ENCODE results near the gene DIDO1. TPM values are rescaled to one million over a fixed set of nuclear protein-coding genes. Genes with fewer than 3 reads are reported as not detected.
A peak's percentile ranks its signal among the peaks of the same experiment; 100 is the strongest.

The DIDO1 gene
- total and polyA plus RNA-seq, 9 of the 15 experiments (the other 6 are each of a cell fraction or from before 2014, with no cell fraction given) = 4.4 to 46.8 (median 31.2) TPM

GRCh38 chr20:62921119-62921687 lies 5.1 kb downstream of the DIDO1 start (continued):
- TF ChIP-seq REST (IDR thresholded peaks at IDR 0.05; ENCODE audit: borderline replicate concordance) = peak; percentile 93
- no peak for TF ChIP-seq REST (CRISPR knock-in tag; IDR thresholded peaks at IDR 0.05; ENCODE audit: low read depth)
- TF ChIP-seq MAFK (IDR thresholded peaks at IDR 0.05; ENCODE audit: low read length) = peak; percentile 64
- TF ChIP-seq MCM7 (IDR thresholded peaks at IDR 0.05) = no peak
- peak; percentile 91 for TF ChIP-seq ZBTB33 (CRISPR knock-in tag; IDR thresholded peaks at IDR 0.05)
- TF ChIP-seq YY1 (IDR thresholded peaks at IDR 0.05; ENCODE audit: borderline replicate concordance in 1 of 3, control insufficient read depth in 1 of 3, extremely low read depth in 1 of 3, insufficient read depth in 3 of 3, insufficient read length in 1 of 3, insufficient replicate concordance in 2 of 3, low read depth in 1 of 3, low read length in 2 of 3) = peak in 1 of 3 experiments; percentile 17
- TF ChIP-seq CCAR2 (IDR thresholded peaks at IDR 0.05; ENCODE audit: low read depth, low read length) = no peak
- TF ChIP-seq C11orf30 (IDR thresholded peaks at IDR 0.05; ENCODE audit: low read depth) = peak; percentile 88
- 0 out of 2 replicates have a peak, but pooled peaks have one; percentile 21 for TF ChIP-seq SMARCA4 (IDR thresholded peaks at IDR 0.05)
- 0 out of 2 replicates have a peak, but pooled peaks have one; percentile 15 for TF ChIP-seq TFAP4 (CRISPR knock-in tag; IDR thresholded peaks at IDR 0.05; ENCODE audit: borderline replicate concordance)
- TF ChIP-seq MAFG (tag; conservative IDR thresholded peaks at IDR 0.05) = peak; percentile 76
- peak; percentile 59; the same call in 1 of the 2 replicates for TF ChIP-seq KLF16 (IDR thresholded peaks at IDR 0.05)
- TF ChIP-seq MAFF (IDR thresholded peaks at IDR 0.05; ENCODE audit: low read length) = peak; percentile 55; the same call in 1 of the 2 replicates
- no peak for TF ChIP-seq ZNF282 (CRISPR knock-in tag; IDR thresholded peaks at IDR 0.05)

Data from K562 (cell line).